K562 (cell line): ENCODE measurements around the gene MLLT1. TPM values are rescaled to one million over a fixed set of nuclear protein-coding genes. Genes with fewer than 3 reads are reported as not detected.

Source experiments
- ATAC-seq: fragments of 200-7000 bp; cut with Tn5 transposase; 3 replicates; pipeline ENCODE4 v1.9.1; 2020; ENCODE audit warnings: moderate library complexity
- BruUV-seq: library from RNA; stranded (reverse); fragments of 400-500 nt; replicated peaks from 2 replicates; lab custom pipeline; 2021; lab: Mats Ljungman, UMichigan
- CTCF ChIA-PET: fragments of 300-600 bp; formaldehyde crosslinking; extraction: SDS; loops from one replicate; lab custom pipeline; 2021; ENCODE audit warnings: low intra/inter-chr PET ratio; lab: Yijun Ruan, JAX
- POLR2A ChIA-PET: fragments of 300-600, 350-650 bp; sonication (Branson Sonifier 250); formaldehyde crosslinking; extraction: SDS; loops from one replicate; lab custom pipeline; 2021; ENCODE audit warnings: antibody characterized with exemption, inconsistent platforms; lab: Yijun Ruan, JAX
- DNase-seq, 4 experiments: peaks; one replicate each; pipeline versions ENCODE4 v3.0.0 to v3.0.0-alpha.2; 2011 to 2018; ENCODE audit warnings: low spot score in 3 of 4, mixed read lengths in 3 of 4; ENCODE audit errors: extremely low read depth in 1 of 4
- FAIRE-seq: peaks from 2 replicates; lab custom pipeline; 2011; peaks lifted over from hg19 to GRCh38; lab: Jason Lieb, UNC
- H2AFZ ChIP-seq: 2 replicates; pipeline ENCODE4 v1.6.0; 2011; ENCODE audit warnings: low read depth, low read length, control low read depth, inconsistent platforms
- H3K27ac ChIP-seq: fragments of 200-600 bp; 3 replicates; pipeline ENCODE4 v1.8.0; 2011; ENCODE audit warnings: low read depth, mild to moderate bottlenecking, control low read depth, inconsistent platforms, low read length, moderate library complexity, mixed read lengths; ENCODE audit errors: extremely low read depth
- H3K27me3 ChIP-seq, 2 experiments: fragments of 300-600 bp in 1 of 2; 2 replicates in 1 of 2; 3 replicates in 1 of 2; pipeline versions ENCODE4 v1.6.0 to v1.8.0; 2011; ENCODE audit warnings: inconsistent platforms in 2 of 2, low read length in 2 of 2, mild to moderate bottlenecking in 1 of 2, mixed read lengths in 1 of 2, moderate library complexity in 1 of 2; ENCODE audit not compliant: control insufficient read depth in 2 of 2, insufficient read depth in 2 of 2
- H3K36me3 ChIP-seq: fragments of 300-600 bp; 3 replicates; pipeline ENCODE4 v1.8.0; 2011; ENCODE audit warnings: mild to moderate bottlenecking, low read length, inconsistent platforms; ENCODE audit not compliant: control insufficient read depth, insufficient read depth
- H3K4me1 ChIP-seq, 2 experiments: fragments of 200-600 bp in 1 of 2; replicated peaks in 1 of 2; 2 replicates in 1 of 2; 3 replicates in 1 of 2; pipeline versions ENCODE4 v1.5.1 to v1.8.0; 2011; ENCODE audit warnings: inconsistent platforms in 2 of 2, low read length in 2 of 2, mild to moderate bottlenecking in 1 of 2, mixed read lengths in 1 of 2, moderate library complexity in 1 of 2; ENCODE audit not compliant: control insufficient read depth in 2 of 2, insufficient read depth in 2 of 2
- H3K4me2 ChIP-seq: 2 replicates; pipeline ENCODE4 v1.6.1; 2011; ENCODE audit warnings: low read length, control low read depth, inconsistent platforms, mixed read lengths; ENCODE audit not compliant: insufficient read depth
- H3K4me3 ChIP-seq: fragments of 200-600 bp; sonication (generic), shearing (Covaris generic); 2 replicates; pipeline ENCODE4 v1.5.1; 2016; ENCODE audit warnings: control low read depth, inconsistent platforms
- H3K79me2 ChIP-seq: fragments of 200-600 bp; 3 replicates; pipeline ENCODE4 v1.8.0; 2011; ENCODE audit warnings: low read length, inconsistent platforms; ENCODE audit not compliant: control insufficient read depth, insufficient read depth
- H3K9ac ChIP-seq, 2 experiments: 2 replicates each; pipeline versions ENCODE4 v1.6.0 to v1.6.1; 2011; ENCODE audit warnings: low read depth in 2 of 2, low read length in 2 of 2, control low read depth in 1 of 2, inconsistent platforms in 1 of 2, mild to moderate bottlenecking in 1 of 2, mixed read lengths in 1 of 2; ENCODE audit not compliant: insufficient read depth in 1 of 2
- H3K9me1 ChIP-seq: one replicate; pipeline ENCODE4 v1.6.0; 2011; ENCODE audit warnings: inconsistent platforms, mild to moderate bottlenecking, low read length, moderate library complexity; ENCODE audit not compliant: control insufficient read depth, insufficient read depth
- H3K9me3 ChIP-seq: replicated peaks from 2 replicates; pipeline ENCODE4 v1.5.1; 2011; ENCODE audit warnings: low read depth, low read length, inconsistent platforms; ENCODE audit not compliant: control insufficient read depth, insufficient read depth
- H4K20me1 ChIP-seq: replicated peaks from 2 replicates; pipeline ENCODE4 v1.6.1; 2011; ENCODE audit warnings: low read length, inconsistent platforms, mixed read lengths; ENCODE audit not compliant: control insufficient read depth, insufficient read depth
- CBX2 ChIP-seq: fragments of 200-600 bp; sonication (generic); IDR thresholded peaks from one replicate; pipeline ENCODE4 v1.6.1; 2012; ENCODE audit warnings: mild to moderate bottlenecking, low read length, inconsistent platforms; ENCODE audit not compliant: insufficient read depth, poor library complexity, severe bottlenecking
- CXXC5 ChIP-seq: fragments of 250-450 bp; sonication (Bioruptor Pico); IDR thresholded peaks from 2 replicates; pipeline ENCODE4 v1.8.0; 2022; ENCODE audit warnings: inconsistent platforms, mild to moderate bottlenecking, moderate library complexity
- ETV5 ChIP-seq: sonication (generic); formaldehyde crosslinking; IDR thresholded peaks from 2 replicates; pipeline ENCODE4 v1.4.0; 2020; ENCODE audit warnings: low read depth, mild to moderate bottlenecking, missing genetic modification reagents
- HNRNPLL ChIP-seq: fragments of 200-400 bp; formaldehyde crosslinking; IDR thresholded peaks from 2 replicates; pipeline ENCODE4 v1.6.1; 2017; ENCODE audit warnings: low read length, low read depth, mild to moderate bottlenecking; ENCODE audit not compliant: poor library complexity, severe bottlenecking
- JUN ChIP-seq, 2 experiments: sonication (generic) in 1 of 2; formaldehyde crosslinking in 1 of 2; IDR thresholded peaks; 2 replicates each; pipeline versions ENCODE4 v1.6.1 to v1.8.0; 2012 to 2022; ENCODE audit warnings: borderline replicate concordance in 2 of 2, mild to moderate bottlenecking in 2 of 2, improper control_type of control experiment in 1 of 2, low read depth in 1 of 2, low read length in 1 of 2, missing genetic modification reagents in 1 of 2
- NRF1 ChIP-seq, 2 experiments: fragments of 450-650 bp; IDR thresholded peaks in 1 of 2; conservative IDR thresholded peaks in 1 of 2; 2 replicates each; pipeline ENCODE4 v1.6.1; 2014; ENCODE audit warnings: mild to moderate bottlenecking in 2 of 2
- RBM22 ChIP-seq: fragments of 200-400 bp; formaldehyde crosslinking; IDR thresholded peaks from 2 replicates; pipeline ENCODE4 v1.6.1; 2018; ENCODE audit warnings: low read length, low read depth; ENCODE audit not compliant: poor library complexity, severe bottlenecking
- RNF219 ChIP-seq: fragments of 250-450 bp; sonication (Bioruptor Pico); IDR thresholded peaks from 2 replicates; pipeline ENCODE4 v1.5.0; 2022; ENCODE audit warnings: mild to moderate bottlenecking
- SIN3A ChIP-seq, 2 experiments: fragments of 150-350 bp in 1 of 2; IDR thresholded peaks; 2 replicates each; pipeline ENCODE4 v1.6.1; 2011 to 2016; ENCODE audit warnings: borderline replicate concordance in 2 of 2, low read depth in 2 of 2, low read length in 2 of 2, mild to moderate bottlenecking in 2 of 2, moderate library complexity in 2 of 2; ENCODE audit not compliant: control insufficient read depth in 1 of 2
- SRSF1 ChIP-seq: fragments of 200-400 bp; formaldehyde crosslinking; IDR thresholded peaks from 2 replicates; pipeline ENCODE4 v1.6.1; 2017; ENCODE audit warnings: mild to moderate bottlenecking, low read depth, low read length, moderate library complexity
- TCF15 ChIP-seq: fragments of 250-450 bp; sonication (Bioruptor Pico); IDR thresholded peaks from 2 replicates; pipeline ENCODE4 v1.8.0; 2022; ENCODE audit warnings: moderate library complexity, mild to moderate bottlenecking, inconsistent platforms
- ZBTB34 ChIP-seq: fragments of 250-450 bp; sonication (Bioruptor Pico); IDR thresholded peaks from 2 replicates; pipeline ENCODE4 v1.8.0; 2021; ENCODE audit warnings: mild to moderate bottlenecking, moderate library complexity
- ZNF184 ChIP-seq: sonication (generic); formaldehyde crosslinking; IDR thresholded peaks from 2 replicates; pipeline ENCODE4 v1.5.0; 2020; ENCODE audit warnings: missing genetic modification reagents
- ZNF668 ChIP-seq: fragments of 250-450 bp; sonication (Bioruptor Pico); IDR thresholded peaks from 2 replicates; pipeline ENCODE4 v1.8.0; 2022; ENCODE audit warnings: mild to moderate bottlenecking, inconsistent platforms
- ZNF740 ChIP-seq, 3 experiments: fragments of 200-800 bp in 1 of 3; sonication (Bioruptor generic) in 1 of 3; sonication (generic) in 1 of 3; formaldehyde crosslinking in 1 of 3; IDR thresholded peaks; 2 replicates each; pipeline versions ENCODE4 v1.6.1 to v1.8.0; 2016 to 2022; ENCODE audit warnings: mild to moderate bottlenecking in 2 of 3, missing compliant biosample characterization in 2 of 3, missing genetic modification characterization in 2 of 3, missing genetic modification reagents in 1 of 3
- WGBS: fragments of 100-300 bp; shearing (Covaris generic); methylation state at CpG from one replicate; pipeline ENCODE4 v1.1.6; 2016; ENCODE audit warnings: low coverage, mixed read lengths; ENCODE audit not compliant: insufficient coverage; ENCODE audit errors: missing lambda C conversion rate; 5-methylcytosine and 5-hydroxymethylcytosine counted together
- in situ Hi-C: fragments of 300-500 bp; cut with MboI; formaldehyde crosslinking; loops from 4 replicates; pipeline ENCODE4 v1.15.0; 2018; ENCODE audit warnings: inconsistent platforms, mixed read lengths
- intact Hi-C: fragments of 100-400 bp; cut with micrococcal nuclease; formaldehyde crosslinking; loops from 2 replicates; pipeline ENCODE4 v1.14.2; 2022
- polyA plus RNA-seq, 8 experiments: library from polyadenylated mRNA; depleted of rRNA in 4 of 8; stranded (reverse) in 5 of 8; unstranded in 3 of 8; fragments of >200 nt; fragmentation: Nextera tagmentation in 2 of 8; fragmentation: Illumina TruSeq in 1 of 8; extraction: Ambion mirVana in 2 of 8; extraction: Trizol in 1 of 8; gene quantifications; 2 replicates each; pipeline versions ENCODE4 v1.2.1 to v1.2.3, GENCODE V29; 2011 to 2014; ENCODE audit warnings: inconsistent platforms in 1 of 8, missing spikeins in 1 of 8
- total RNA-seq, 7 experiments: library from RNA; depleted of rRNA in 6 of 7; stranded (reverse); fragments of >200 nt in 6 of 7; fragmentation: Illumina TruSeq in 2 of 7; extraction: Trizol in 2 of 7; gene quantifications; 2 replicates each; pipeline versions ENCODE4 v1.2.1 to v1.2.3, GENCODE V29; 2011 to 2021; ENCODE audit warnings: low replicate concordance in 1 of 7

Gene MLLT1
- total and polyA plus RNA-seq, 9 of the 15 experiments (the other 6 are each of a cell fraction or from before 2014, with no cell fraction given): 0.23 to 63.5 (median 15.4) TPM

- POLR2A ChIA-PET: interaction anchor here (0.6 kb wide), 1 partner anchor 22 kb away, joined by 3 read pairs; no protein-coding TSS in a partner anchor
- WGBS: 81% methylated on average over 4 of the region's 4 CpGs
- Histone ChIP-seq H3K4me3 (no peak overlapping the region), H3K9ac (no peak overlapping the region), H3K79me2 (peaks cover 88% of the 10 kb centered on the region), H4K20me1 (no peaks in the 10 kb centered on the region; the same call in 1 of the 2 replicates), H3K9me1 (peaks cover 3% of the 10 kb centered on the region), H3K27ac (no peak overlapping the region), H3K4me2 (no peak overlapping the region), H3K4me1 (0 out of 5 replicates have a peak, but pooled peaks cover 0 to 3% of the 10 kb centered on the region in 2 experiments), H3K9me3 (no peaks in the 10 kb centered on the region), H3K27me3 (no peaks in the 10 kb centered on the region), H3K36me3 (peaks cover 37% of the 10 kb centered on the region; the same call in 2 of the 3 replicates), H2AFZ (no peak overlapping the region)
- intact Hi-C loops: no loop called here
- FAIRE-seq (no peak), DNase-seq (no peak), ATAC-seq (no peak)
- in situ Hi-C loops: no loop called here
- CTCF ChIA-PET: no interaction called here
- BruUV-seq: no TSS peak
- TF ChIP-seq ZNF184: no peak
- TF ChIP-seq NRF1 (conservative IDR thresholded peaks at IDR 0.05 in 1 of 2, IDR thresholded peaks at IDR 0.05 in 1 of 2): no peak
- TF ChIP-seq SRSF1: no peak
- no peak for TF ChIP-seq ZNF740 (CRISPR knock-in tag; IDR thresholded peaks at IDR 0.05)
- TF ChIP-seq ZNF740 (tag; IDR thresholded peaks at IDR 0.05): no peak
- TF ChIP-seq RNF219 (CRISPR knock-in tag): no peak
- TF ChIP-seq CXXC5 (CRISPR knock-in tag): no peak
- no peak for TF ChIP-seq RBM22
- no peak for TF ChIP-seq ETV5 (CRISPR knock-in tag)
- no peak for TF ChIP-seq ZNF668
- no peak for TF ChIP-seq JUN (IDR thresholded peaks at IDR 0.05; ENCODE audit: borderline replicate concordance, low read depth, low read length)
- TF ChIP-seq JUN (CRISPR knock-in tag; IDR thresholded peaks at IDR 0.05; ENCODE audit: borderline replicate concordance): no peak
- no peak for TF ChIP-seq TCF15
- TF ChIP-seq CBX2: no peak
- TF ChIP-seq SIN3A (IDR thresholded peaks at IDR 0.05; ENCODE audit: borderline replicate concordance in 2 of 2, control insufficient read depth in 1 of 2, low read depth in 2 of 2, low read length in 2 of 2): no peak
- TF ChIP-seq ZBTB34 (CRISPR knock-in tag): no peak
- no peak for TF ChIP-seq HNRNPLL
Measured at GRCh38 chr19:6250024-6250615, 29.7 kb downstream of the MLLT1 start.
